HEK293 (cell line): Measurements from ENCODE around the gene GSG1L.

ENCODE experiments used
- CTCF ChIA-PET: fragments of 350-600 bp; formaldehyde crosslinking; extraction: SDS; loops from one replicate; lab custom pipeline; 2021; ENCODE audit warnings: antibody characterized with exemption; lab: Yijun Ruan, JAX
- POLR2A ChIA-PET: fragments of 300-600 bp; formaldehyde crosslinking; extraction: SDS; loops from one replicate; lab custom pipeline; 2020; ENCODE audit warnings: antibody characterized with exemption, inconsistent platforms; lab: Yijun Ruan, JAX
- H3K27ac ChIP-seq: fragments of 200-500 bp; sonication (Bioruptor generic); 2 replicates; pipeline ENCODE4 v1.5.1; 2014; ENCODE audit warnings: low read depth, low read length, control low read depth, inconsistent platforms; ENCODE audit errors: extremely low read depth
- H3K36me3 ChIP-seq, 2 experiments: fragments of 200-500 bp in 1 of 2; sonication (Bioruptor generic) in 1 of 2; 1 replicate in 1 of 2; 2 replicates in 1 of 2; pipeline ENCODE4 v1.5.1; 2014 to 2017; ENCODE audit warnings: inconsistent platforms in 2 of 2, low read length in 2 of 2; ENCODE audit not compliant: control insufficient read depth in 2 of 2, insufficient read depth in 1 of 2
- H3K4me1 ChIP-seq: fragments of 200-500 bp; sonication (Bioruptor generic); 2 replicates; pipeline ENCODE4 v1.5.1; 2014; ENCODE audit warnings: mild to moderate bottlenecking, low read length, inconsistent platforms; ENCODE audit not compliant: control insufficient read depth, insufficient read depth
- H3K4me3 ChIP-seq: 2 replicates; pipeline ENCODE4 v1.5.1; 2011; ENCODE audit warnings: low read depth, mild to moderate bottlenecking, control low read depth, low read length, moderate library complexity
- H3K9me3 ChIP-seq: fragments of 200-500 bp; sonication (Bioruptor generic); 2 replicates; pipeline ENCODE4 v1.5.1; 2014; ENCODE audit warnings: low read depth, low read length, inconsistent platforms; ENCODE audit not compliant: control insufficient read depth, insufficient read depth
- BCL6B ChIP-seq: fragments of 450-650 bp; formaldehyde crosslinking; IDR thresholded peaks from 2 replicates; pipeline ENCODE4 v1.5.1; 2017; ENCODE audit warnings: missing biosample characterization, missing genetic modification characterization
- HOXC10 ChIP-seq: sonication (generic); formaldehyde crosslinking; IDR thresholded peaks from 2 replicates; pipeline ENCODE4 v1.8.1; 2023; ENCODE audit warnings: mild to moderate bottlenecking, missing genetic modification reagents
- RBAK ChIP-seq: fragments of 450-650 bp; formaldehyde crosslinking; IDR thresholded peaks from 2 replicates; pipeline ENCODE4 v1.5.1; 2016; ENCODE audit warnings: missing biosample characterization, missing genetic modification characterization
- SCRT2 ChIP-seq: fragments of 450-650 bp; formaldehyde crosslinking; IDR thresholded peaks from 2 replicates; pipeline ENCODE4 v1.5.1; 2016; ENCODE audit warnings: missing biosample characterization, missing genetic modification characterization
- ZBTB26 ChIP-seq: fragments of 450-650 bp; formaldehyde crosslinking; optimal IDR thresholded peaks from 2 replicates; pipeline ENCODE3; 2016; ENCODE audit warnings: missing biosample characterization, mild to moderate bottlenecking, missing genetic modification characterization
- ZEB2 ChIP-seq: fragments of 450-650 bp; formaldehyde crosslinking; IDR thresholded peaks from 2 replicates; pipeline ENCODE4 v1.5.1; 2016; ENCODE audit warnings: missing biosample characterization, missing genetic modification characterization
- ZFHX2 ChIP-seq: fragments of 450-650 bp; formaldehyde crosslinking; conservative IDR thresholded peaks from 2 replicates; pipeline ENCODE4 v1.5.1; 2016; ENCODE audit warnings: missing biosample characterization, missing genetic modification characterization
- ZFP41 ChIP-seq: fragments of 450-650 bp; formaldehyde crosslinking; IDR thresholded peaks from 2 replicates; pipeline ENCODE4 v1.5.1; 2016; ENCODE audit warnings: missing biosample characterization, missing genetic modification characterization, borderline replicate concordance
- ZNF10 ChIP-seq: fragments of 450-650 bp; formaldehyde crosslinking; IDR thresholded peaks from 2 replicates; pipeline ENCODE4 v1.5.1; 2017; ENCODE audit warnings: missing biosample characterization, missing genetic modification characterization
- ZNF140 ChIP-seq: fragments of 450-650 bp; formaldehyde crosslinking; IDR thresholded peaks from 2 replicates; pipeline ENCODE4 v1.5.1; 2016; ENCODE audit warnings: missing biosample characterization, missing genetic modification characterization
- ZNF169 ChIP-seq: fragments of 450-650 bp; formaldehyde crosslinking; IDR thresholded peaks from 2 replicates; pipeline ENCODE4 v1.5.1; 2016; ENCODE audit warnings: missing biosample characterization, missing genetic modification characterization
- ZNF2 ChIP-seq: fragments of 450-650 bp; formaldehyde crosslinking; IDR thresholded peaks from 2 replicates; pipeline ENCODE4 v1.5.1; 2016; ENCODE audit warnings: missing biosample characterization, missing genetic modification characterization
- ZNF239 ChIP-seq: fragments of 450-650 bp; formaldehyde crosslinking; IDR thresholded peaks from 2 replicates; pipeline ENCODE4 v1.5.1; 2016; ENCODE audit warnings: missing biosample characterization, missing genetic modification characterization
- ZNF280D ChIP-seq: fragments of 450-650 bp; formaldehyde crosslinking; IDR thresholded peaks from 2 replicates; pipeline ENCODE4 v1.5.1; 2016; ENCODE audit warnings: missing biosample characterization, missing genetic modification characterization
- ZNF324 ChIP-seq: fragments of 450-650 bp; formaldehyde crosslinking; IDR thresholded peaks from 2 replicates; pipeline ENCODE4 v1.5.1; 2016; ENCODE audit warnings: missing biosample characterization, missing genetic modification characterization
- ZNF404 ChIP-seq: fragments of 450-650 bp; formaldehyde crosslinking; IDR thresholded peaks from 2 replicates; pipeline ENCODE4 v1.5.1; 2017; ENCODE audit warnings: missing biosample characterization, missing genetic modification characterization
- ZNF513 ChIP-seq: fragments of 450-650 bp; IDR thresholded peaks from 2 replicates; pipeline ENCODE4 v1.5.1; 2018; ENCODE audit warnings: missing biosample characterization, missing genetic modification characterization
- ZNF548 ChIP-seq: fragments of 450-650 bp; formaldehyde crosslinking; IDR thresholded peaks from 2 replicates; pipeline ENCODE4 v1.5.1; 2016; ENCODE audit warnings: missing biosample characterization, missing genetic modification characterization
- ZNF558 ChIP-seq: fragments of 450-650 bp; formaldehyde crosslinking; IDR thresholded peaks from 2 replicates; pipeline ENCODE4 v1.5.1; 2016; ENCODE audit warnings: missing biosample characterization, missing genetic modification characterization
- ZNF621 ChIP-seq: fragments of 450-650 bp; formaldehyde crosslinking; IDR thresholded peaks from 2 replicates; pipeline ENCODE4 v1.5.1; 2017; ENCODE audit warnings: missing biosample characterization, missing genetic modification characterization
- ZNF645 ChIP-seq: fragments of 450-650 bp; formaldehyde crosslinking; IDR thresholded peaks from 2 replicates; pipeline ENCODE4; 2016; ENCODE audit warnings: missing biosample characterization, missing genetic modification characterization
- ZNF76 ChIP-seq: fragments of 450-650 bp; formaldehyde crosslinking; IDR thresholded peaks from 2 replicates; pipeline ENCODE4; 2016; ENCODE audit warnings: low read depth, missing biosample characterization, missing genetic modification characterization, borderline replicate concordance
- ZNF791 ChIP-seq: fragments of 450-650 bp; formaldehyde crosslinking; IDR thresholded peaks from 2 replicates; pipeline ENCODE4 v1.5.1; 2016; ENCODE audit warnings: missing biosample characterization, missing genetic modification characterization
- ZNF837 ChIP-seq: fragments of 450-650 bp; formaldehyde crosslinking; IDR thresholded peaks from 2 replicates; pipeline ENCODE4 v1.5.1; 2016; ENCODE audit warnings: missing biosample characterization, missing genetic modification characterization

Gene GSG1L

GRCh38 chr16:27775254-27775653, 288.3 kb downstream of the GSG1L start (continued):
- no peak for TF ChIP-seq ZNF280D (tag by site-specific recombination)

GRCh38 chr16:27774779-27775178, 288.7 kb downstream of the GSG1L start:
- no peak overlapping the region for H3K27ac ChIP-seq
- ChIA-PET CTCF (no interaction called here), POLR2A (no interaction called here)
- H3K9me3 ChIP-seq = no peaks in the 10 kb centered on the region
- H3K4me1 ChIP-seq = no peaks in the 10 kb centered on the region
- TF ChIP-seq ZNF837 (tag by site-specific recombination) (no peak), ZNF76 (tag by site-specific recombination) (no peak), ZBTB26 (tag by site-specific recombination) (no peak), BCL6B (tag by site-specific recombination) (no peak), ZNF10 (tag by site-specific recombination) (no peak), ZNF548 (tag by site-specific recombination) (no peak), ZNF404 (tag by site-specific recombination) (no peak), ZNF140 (no peak), RBAK (no peak), ZNF2 (tag by site-specific recombination) (no peak), ZEB2 (no peak), ZFP41 (tag by site-specific recombination) (no peak), HOXC10 (CRISPR knock-in tag) (no peak), ZNF558 (tag by site-specific recombination) (no peak), ZNF513 (tag by site-specific recombination) (no peak), ZNF791 (tag by site-specific recombination) (no peak)
- peaks cover 0 to 3% of the 10 kb centered on the region in 2 experiments; a peak in 2 of 3 replicates for H3K36me3 ChIP-seq
- H3K4me3 ChIP-seq = no peak overlapping the region

- TF ChIP-seq ZNF169 (no peak), ZNF621 (tag by site-specific recombination) (no peak), ZNF324 (tag by site-specific recombination) (no peak), ZNF645 (tag by site-specific recombination) (no peak), ZFHX2 (tag by site-specific recombination) (no peak), ZNF239 (peak; percentile 98), SCRT2 (tag by site-specific recombination) (peak; percentile 44; the same call in 1 of the 2 replicates)
- ChIA-PET POLR2A (no interaction called here), CTCF (no interaction called here)
- Histone ChIP-seq H3K9me3 (no peaks in the 10 kb centered on the region), H3K4me1 (no peaks in the 10 kb centered on the region), H3K4me3 (no peak overlapping the region), H3K27ac (no peak overlapping the region), H3K36me3 (peaks cover 0 to 3% of the 10 kb centered on the region in 2 experiments; a peak in 2 of 3 replicates)
Observed at GRCh38 chr16:27773344-27773743, 290.2 kb downstream of the GSG1L start.
